D721Med (cell line): ENCODE results near the gene LHX1.

Source experiments
- DNase-seq: peaks from one replicate; pipeline ENCODE4 v3.0.0; 2011; ENCODE audit warnings: low spot score; ENCODE audit not compliant: insufficient read length
- FAIRE-seq: peaks from 2 replicates; lab custom pipeline; 2011; peaks lifted over from hg19 to GRCh38; lab: Jason Lieb, UNC
- TF ChIP-seq, protein P1 (sequence below): IDR thresholded peaks from 2 replicates; pipeline ENCODE4 v1.5.1; 2012; ENCODE audit warnings: mild to moderate bottlenecking, control low read depth; ENCODE audit not compliant: insufficient read depth; ENCODE audit errors: missing control alignments

The LHX1 gene

DNA sequence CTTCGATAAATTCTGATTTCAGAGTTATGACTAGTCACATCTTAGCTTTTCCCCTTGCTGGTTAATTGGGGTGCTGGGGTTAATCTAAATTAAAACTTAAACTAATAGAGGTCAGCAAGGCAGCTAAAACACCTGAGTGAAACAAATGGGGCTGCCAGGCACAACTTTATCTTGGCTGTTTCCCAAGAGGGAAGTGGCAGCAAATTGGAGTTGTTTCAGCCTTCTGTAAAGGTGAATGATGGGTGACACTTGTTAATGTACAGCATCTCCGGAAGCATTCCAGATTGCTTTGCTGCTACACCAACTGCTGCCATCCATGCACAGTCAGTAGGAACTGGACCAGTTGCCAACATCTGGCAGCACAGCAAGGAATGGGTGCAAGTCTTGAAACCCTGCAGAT lies 55.4 kb downstream of the LHX1 start:
- DNase-seq (no peak), FAIRE-seq (no peak)
- TF ChIP-seq, protein P1, sequence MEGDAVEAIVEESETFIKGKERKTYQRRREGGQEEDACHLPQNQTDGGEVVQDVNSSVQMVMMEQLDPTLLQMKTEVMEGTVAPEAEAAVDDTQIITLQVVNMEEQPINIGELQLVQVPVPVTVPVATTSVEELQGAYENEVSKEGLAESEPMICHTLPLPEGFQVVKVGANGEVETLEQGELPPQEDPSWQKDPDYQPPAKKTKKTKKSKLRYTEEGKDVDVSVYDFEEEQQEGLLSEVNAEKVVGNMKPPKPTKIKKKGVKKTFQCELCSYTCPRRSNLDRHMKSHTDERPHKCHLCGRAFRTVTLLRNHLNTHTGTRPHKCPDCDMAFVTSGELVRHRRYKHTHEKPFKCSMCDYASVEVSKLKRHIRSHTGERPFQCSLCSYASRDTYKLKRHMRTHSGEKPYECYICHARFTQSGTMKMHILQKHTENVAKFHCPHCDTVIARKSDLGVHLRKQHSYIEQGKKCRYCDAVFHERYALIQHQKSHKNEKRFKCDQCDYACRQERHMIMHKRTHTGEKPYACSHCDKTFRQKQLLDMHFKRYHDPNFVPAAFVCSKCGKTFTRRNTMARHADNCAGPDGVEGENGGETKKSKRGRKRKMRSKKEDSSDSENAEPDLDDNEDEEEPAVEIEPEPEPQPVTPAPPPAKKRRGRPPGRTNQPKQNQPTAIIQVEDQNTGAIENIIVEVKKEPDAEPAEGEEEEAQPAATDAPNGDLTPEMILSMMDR, result no peak

DNA sequence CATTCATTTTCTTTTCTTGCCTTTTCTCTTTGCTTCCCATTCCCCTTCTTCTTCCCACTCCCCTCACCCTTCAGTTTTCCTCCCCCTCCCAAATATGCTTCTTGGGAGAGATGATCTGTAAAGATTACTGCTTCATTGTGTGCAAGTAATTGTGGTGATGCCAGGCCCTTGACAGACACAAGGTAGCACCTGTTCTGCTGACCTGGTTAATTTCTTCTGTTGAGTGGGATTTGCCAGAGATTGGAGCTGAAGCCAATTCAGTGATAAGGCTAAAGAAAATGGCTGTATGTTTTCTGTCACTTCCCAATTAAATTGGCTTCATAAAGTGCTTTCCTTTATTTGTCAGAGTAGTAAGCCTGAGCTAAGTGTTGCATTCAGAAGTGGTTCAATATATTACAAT lies 56.0 kb downstream of the LHX1 start:
- TF ChIP-seq, protein P1, result no peak

More for the DNA sequence above, 56.0 kb downstream of the LHX1 start:
- DNase-seq (no peak), FAIRE-seq (no peak)
